GM23338 (cell line): ENCODE data around the gene BET1. TPM values are rescaled to one million over a fixed set of nuclear protein-coding genes. Genes with fewer than 3 reads are reported as not detected.

Experiments used
- ATAC-seq: fragments of 200-7000 bp; cut with Tn5 transposase; 3 replicates; pipeline ENCODE4 v1.9.1; 2020
- DNase-seq: peaks from one replicate; pipeline ENCODE4 v3.0.0-alpha.2; 2015; ENCODE audit warnings: low spot score
- H2AFZ ChIP-seq: fragments of 200-600 bp; sonication (generic); 2 replicates; pipeline ENCODE4 v1.8.0; 2016; ENCODE audit warnings: antibody characterized with exemption, mild to moderate bottlenecking, moderate library complexity
- H3F3A ChIP-seq: fragments of 200-600 bp; sonication (generic); replicated peaks from 2 replicates; pipeline ENCODE4 v1.8.0; 2017; ENCODE audit warnings: antibody characterized with exemption, mixed run types, low read depth
- H3K27ac ChIP-seq: fragments of 200-600 bp; sonication (generic); 2 replicates; pipeline ENCODE4 v1.6.1; 2016; ENCODE audit warnings: low read depth
- H3K27me3 ChIP-seq: fragments of 200-600 bp; sonication (generic); 2 replicates; pipeline ENCODE4 v1.8.0; 2016; ENCODE audit warnings: mild to moderate bottlenecking, mixed run types, moderate library complexity; ENCODE audit not compliant: insufficient read depth
- H3K36me3 ChIP-seq: fragments of 200-600 bp; sonication (generic); 2 replicates; pipeline ENCODE4 v1.8.0; 2016; ENCODE audit warnings: mild to moderate bottlenecking; ENCODE audit not compliant: insufficient read depth
- H3K4me1 ChIP-seq: fragments of 200-600 bp; sonication (generic); 2 replicates; pipeline ENCODE4 v1.8.0; 2016; ENCODE audit warnings: mild to moderate bottlenecking, moderate library complexity; ENCODE audit not compliant: insufficient read depth
- H3K4me2 ChIP-seq: fragments of 200-600 bp; sonication (generic); 2 replicates; pipeline ENCODE4 v1.7.1; 2017; ENCODE audit warnings: mixed run types
- H3K4me3 ChIP-seq: fragments of 200-600 bp; sonication (generic); 2 replicates; pipeline ENCODE4 v1.6.1; 2016; ENCODE audit warnings: mixed run types
- H3K79me2 ChIP-seq: fragments of 200-600 bp; sonication (generic); replicated peaks from 2 replicates; pipeline ENCODE4 v1.8.0; 2017; ENCODE audit warnings: mild to moderate bottlenecking; ENCODE audit not compliant: insufficient read depth
- H3K9me2 ChIP-seq: fragments of 200-600 bp; sonication (generic); 2 replicates; pipeline ENCODE4 v1.8.0; 2017; ENCODE audit not compliant: insufficient read depth
- H4K20me1 ChIP-seq: fragments of 200-600 bp; sonication (generic); replicated peaks from 2 replicates; pipeline ENCODE4 v1.8.0; 2017; ENCODE audit warnings: mild to moderate bottlenecking; ENCODE audit not compliant: insufficient read depth
- H3K27ac Mint-ChIP-seq: 2 replicates; pipeline ENCODE4 v1.8.0; 2020; ENCODE audit warnings: inconsistent platforms, mild to moderate bottlenecking, moderate library complexity, mixed read lengths
- H3K27me3 Mint-ChIP-seq: 3 replicates; pipeline ENCODE4 v1.8.0; 2022; ENCODE audit warnings: low read depth, mild to moderate bottlenecking, moderate library complexity, mixed read lengths, inconsistent platforms; ENCODE audit not compliant: insufficient read depth, poor library complexity
- H3K36me3 Mint-ChIP-seq: 3 replicates; pipeline ENCODE4 v1.8.0; 2021; ENCODE audit warnings: low read depth, mild to moderate bottlenecking, inconsistent platforms, moderate library complexity, mixed read lengths
- H3K4me1 Mint-ChIP-seq: 3 replicates; pipeline ENCODE4 v1.8.0; 2020; ENCODE audit warnings: mild to moderate bottlenecking, inconsistent platforms, mixed read lengths
- H3K4me3 Mint-ChIP-seq: 3 replicates; pipeline ENCODE4 v1.8.0; 2021; ENCODE audit warnings: moderate library complexity, mild to moderate bottlenecking, inconsistent platforms, mixed read lengths
- H3K9me3 Mint-ChIP-seq: 3 replicates; pipeline ENCODE4 v1.8.0; 2020; ENCODE audit warnings: moderate library complexity, mild to moderate bottlenecking, inconsistent platforms, mixed read lengths
- CREB1 ChIP-seq: fragments of 250-450 bp; sonication (Bioruptor Pico); IDR thresholded peaks from 2 replicates; pipeline ENCODE4 v1.5.0; 2020; ENCODE audit warnings: low read depth, mild to moderate bottlenecking, moderate library complexity
- EZH2 ChIP-seq: fragments of 200-600 bp; sonication (generic); IDR thresholded peaks from one replicate; pipeline ENCODE4 v1.8.0; 2017; ENCODE audit warnings: antibody characterized with exemption, mild to moderate bottlenecking, low read depth; ENCODE audit not compliant: unreplicated experiment
- EZH2phosphoT487 ChIP-seq: fragments of 200-600 bp; sonication (generic); IDR thresholded peaks from one replicate; pipeline ENCODE4 v1.8.1; 2018; ENCODE audit warnings: antibody characterized with exemption; ENCODE audit not compliant: unreplicated experiment
- JUNB ChIP-seq: IDR thresholded peaks from one replicate; pipeline ENCODE4 v1.6.1; 2016; ENCODE audit warnings: antibody characterized with exemption; ENCODE audit not compliant: unreplicated experiment
- NANOG ChIP-seq: IDR thresholded peaks from 2 replicates; pipeline ENCODE4 v1.6.1; 2016; ENCODE audit warnings: antibody characterized with exemption, borderline replicate concordance
- POLR2AphosphoS5 ChIP-seq: IDR thresholded peaks from 2 replicates; pipeline ENCODE4 v1.6.1; 2016; ENCODE audit warnings: antibody characterized with exemption, low read depth
- STAT1 ChIP-seq: IDR thresholded peaks from one replicate; pipeline ENCODE4 v1.6.1; 2016; ENCODE audit warnings: antibody characterized with exemption; ENCODE audit not compliant: unreplicated experiment
- ZNF114 ChIP-seq: fragments of 250-450 bp; sonication (Bioruptor Pico); IDR thresholded peaks from 2 replicates; pipeline ENCODE4 v1.5.0; 2020; ENCODE audit warnings: mild to moderate bottlenecking, moderate library complexity
- ZNF331 ChIP-seq: fragments of 250-450 bp; sonication (Bioruptor Pico); IDR thresholded peaks from 2 replicates; pipeline ENCODE4 v1.5.0; 2020; ENCODE audit warnings: low read depth, mild to moderate bottlenecking, moderate library complexity
- polyA plus RNA-seq: library from polyadenylated mRNA; unstranded; fragments of >200 nt; fragmentation: Nextera tagmentation; extraction: Ambion mirVana; gene quantifications from 2 replicates; pipeline ENCODE4 v1.2.1, GENCODE V29; 2016
- total RNA-seq: library from RNA; depleted of rRNA; stranded (reverse); fragments of >200 nt; shearing (Covaris generic); gene quantifications from 2 replicates; pipeline ENCODE4 v1.2.3, GENCODE V29; 2014
- TF ChIP-seq, protein P1 (sequence below): fragments of 250-450 bp; sonication (Bioruptor Pico); IDR thresholded peaks from 2 replicates; pipeline ENCODE4 v1.5.0; 2020; ENCODE audit warnings: mild to moderate bottlenecking, moderate library complexity
- TF ChIP-seq, protein P2 (sequence below), 2 experiments: fragments of 200-600 bp in 1 of 2; sonication (generic) in 1 of 2; conservative IDR thresholded peaks; 2 replicates each; pipeline versions ENCODE4 v1.5.1 to v1.6.1; 2016 to 2017; ENCODE audit warnings: antibody characterized with exemption in 2 of 2, low read depth in 2 of 2, mild to moderate bottlenecking in 2 of 2, moderate library complexity in 1 of 2
- TF ChIP-seq, protein P3 (sequence below): IDR thresholded peaks from 2 replicates; pipeline ENCODE4 v1.6.1; 2016; ENCODE audit warnings: antibody characterized with exemption
- TF ChIP-seq, protein P4 (sequence below): IDR thresholded peaks from one replicate; pipeline ENCODE4 v1.6.1; 2018; ENCODE audit warnings: antibody characterized with exemption; ENCODE audit not compliant: unreplicated experiment

Gene BET1
- total and polyA plus RNA-seq, 2 experiments from 2014 or later: 42.2 to 69.2 TPM

DNA sequence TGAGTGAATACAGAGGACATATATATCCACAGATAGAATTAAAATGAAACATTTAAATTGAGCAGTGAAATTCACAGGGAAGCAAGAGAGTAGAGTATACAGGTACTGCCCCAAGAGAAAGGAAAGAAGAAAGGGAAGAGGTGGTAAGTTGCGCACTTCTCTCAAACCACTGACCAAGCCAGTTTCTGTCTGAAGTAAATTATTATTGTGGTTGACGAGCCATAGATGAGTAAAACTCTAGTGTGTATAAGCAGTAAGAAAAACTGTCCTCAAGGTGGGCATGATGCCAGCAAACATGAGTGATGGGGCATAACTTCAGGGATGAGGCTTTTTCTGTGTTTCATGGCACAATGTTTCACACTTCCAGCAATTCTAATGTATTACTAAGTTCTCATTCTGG is 4.4 kb upstream of the BET1 start:
- no peak for TF ChIP-seq ZNF331 (CRISPR knock-in tag)
- TF ChIP-seq ZNF114 (CRISPR knock-in tag): no peak
- no peak for TF ChIP-seq STAT1
- TF ChIP-seq, protein P1, sequence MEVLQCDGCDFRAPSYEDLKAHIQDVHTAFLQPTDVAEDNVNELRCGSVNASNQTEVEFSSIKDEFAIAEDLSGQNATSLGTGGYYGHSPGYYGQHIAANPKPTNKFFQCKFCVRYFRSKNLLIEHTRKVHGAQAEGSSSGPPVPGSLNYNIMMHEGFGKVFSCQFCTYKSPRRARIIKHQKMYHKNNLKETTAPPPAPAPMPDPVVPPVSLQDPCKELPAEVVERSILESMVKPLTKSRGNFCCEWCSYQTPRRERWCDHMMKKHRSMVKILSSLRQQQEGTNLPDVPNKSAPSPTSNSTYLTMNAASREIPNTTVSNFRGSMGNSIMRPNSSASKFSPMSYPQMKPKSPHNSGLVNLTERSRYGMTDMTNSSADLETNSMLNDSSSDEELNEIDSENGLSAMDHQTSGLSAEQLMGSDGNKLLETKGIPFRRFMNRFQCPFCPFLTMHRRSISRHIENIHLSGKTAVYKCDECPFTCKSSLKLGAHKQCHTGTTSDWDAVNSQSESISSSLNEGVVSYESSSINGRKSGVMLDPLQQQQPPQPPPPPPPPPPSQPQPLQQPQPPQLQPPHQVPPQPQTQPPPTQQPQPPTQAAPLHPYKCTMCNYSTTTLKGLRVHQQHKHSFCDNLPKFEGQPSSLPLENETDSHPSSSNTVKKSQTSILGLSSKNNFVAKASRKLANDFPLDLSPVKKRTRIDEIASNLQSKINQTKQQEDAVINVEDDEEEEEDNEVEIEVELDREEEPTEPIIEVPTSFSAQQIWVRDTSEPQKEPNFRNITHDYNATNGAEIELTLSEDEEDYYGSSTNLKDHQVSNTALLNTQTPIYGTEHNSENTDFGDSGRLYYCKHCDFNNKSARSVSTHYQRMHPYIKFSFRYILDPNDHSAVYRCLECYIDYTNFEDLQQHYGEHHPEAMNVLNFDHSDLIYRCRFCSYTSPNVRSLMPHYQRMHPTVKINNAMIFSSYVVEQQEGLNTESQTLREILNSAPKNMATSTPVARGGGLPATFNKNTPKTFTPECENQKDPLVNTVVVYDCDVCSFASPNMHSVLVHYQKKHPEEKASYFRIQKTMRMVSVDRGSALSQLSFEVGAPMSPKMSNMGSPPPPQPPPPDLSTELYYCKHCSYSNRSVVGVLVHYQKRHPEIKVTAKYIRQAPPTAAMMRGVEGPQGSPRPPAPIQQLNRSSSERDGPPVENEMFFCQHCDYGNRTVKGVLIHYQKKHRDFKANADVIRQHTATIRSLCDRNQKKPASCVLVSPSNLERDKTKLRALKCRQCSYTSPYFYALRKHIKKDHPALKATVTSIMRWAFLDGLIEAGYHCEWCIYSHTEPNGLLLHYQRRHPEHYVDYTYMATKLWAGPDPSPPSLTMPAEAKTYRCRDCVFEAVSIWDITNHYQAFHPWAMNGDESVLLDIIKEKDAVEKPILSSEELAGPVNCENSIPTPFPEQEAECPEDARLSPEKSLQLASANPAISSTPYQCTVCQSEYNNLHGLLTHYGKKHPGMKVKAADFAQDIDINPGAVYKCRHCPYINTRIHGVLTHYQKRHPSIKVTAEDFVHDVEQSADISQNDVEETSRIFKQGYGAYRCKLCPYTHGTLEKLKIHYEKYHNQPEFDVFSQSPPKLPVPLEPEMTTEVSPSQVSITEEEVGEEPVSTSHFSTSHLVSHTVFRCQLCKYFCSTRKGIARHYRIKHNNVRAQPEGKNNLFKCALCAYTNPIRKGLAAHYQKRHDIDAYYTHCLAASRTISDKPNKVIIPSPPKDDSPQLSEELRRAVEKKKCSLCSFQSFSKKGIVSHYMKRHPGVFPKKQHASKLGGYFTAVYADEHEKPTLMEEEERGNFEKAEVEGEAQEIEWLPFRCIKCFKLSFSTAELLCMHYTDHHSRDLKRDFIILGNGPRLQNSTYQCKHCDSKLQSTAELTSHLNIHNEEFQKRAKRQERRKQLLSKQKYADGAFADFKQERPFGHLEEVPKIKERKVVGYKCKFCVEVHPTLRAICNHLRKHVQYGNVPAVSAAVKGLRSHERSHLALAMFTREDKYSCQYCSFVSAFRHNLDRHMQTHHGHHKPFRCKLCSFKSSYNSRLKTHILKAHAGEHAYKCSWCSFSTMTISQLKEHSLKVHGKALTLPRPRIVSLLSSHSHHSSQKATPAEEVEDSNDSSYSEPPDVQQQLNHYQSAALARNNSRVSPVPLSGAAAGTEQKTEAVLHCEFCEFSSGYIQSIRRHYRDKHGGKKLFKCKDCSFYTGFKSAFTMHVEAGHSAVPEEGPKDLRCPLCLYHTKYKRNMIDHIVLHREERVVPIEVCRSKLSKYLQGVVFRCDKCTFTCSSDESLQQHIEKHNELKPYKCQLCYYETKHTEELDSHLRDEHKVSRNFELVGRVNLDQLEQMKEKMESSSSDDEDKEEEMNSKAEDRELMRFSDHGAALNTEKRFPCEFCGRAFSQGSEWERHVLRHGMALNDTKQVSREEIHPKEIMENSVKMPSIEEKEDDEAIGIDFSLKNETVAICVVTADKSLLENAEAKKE (CRISPR knock-in tag): no peak
- TF ChIP-seq, protein P2, sequence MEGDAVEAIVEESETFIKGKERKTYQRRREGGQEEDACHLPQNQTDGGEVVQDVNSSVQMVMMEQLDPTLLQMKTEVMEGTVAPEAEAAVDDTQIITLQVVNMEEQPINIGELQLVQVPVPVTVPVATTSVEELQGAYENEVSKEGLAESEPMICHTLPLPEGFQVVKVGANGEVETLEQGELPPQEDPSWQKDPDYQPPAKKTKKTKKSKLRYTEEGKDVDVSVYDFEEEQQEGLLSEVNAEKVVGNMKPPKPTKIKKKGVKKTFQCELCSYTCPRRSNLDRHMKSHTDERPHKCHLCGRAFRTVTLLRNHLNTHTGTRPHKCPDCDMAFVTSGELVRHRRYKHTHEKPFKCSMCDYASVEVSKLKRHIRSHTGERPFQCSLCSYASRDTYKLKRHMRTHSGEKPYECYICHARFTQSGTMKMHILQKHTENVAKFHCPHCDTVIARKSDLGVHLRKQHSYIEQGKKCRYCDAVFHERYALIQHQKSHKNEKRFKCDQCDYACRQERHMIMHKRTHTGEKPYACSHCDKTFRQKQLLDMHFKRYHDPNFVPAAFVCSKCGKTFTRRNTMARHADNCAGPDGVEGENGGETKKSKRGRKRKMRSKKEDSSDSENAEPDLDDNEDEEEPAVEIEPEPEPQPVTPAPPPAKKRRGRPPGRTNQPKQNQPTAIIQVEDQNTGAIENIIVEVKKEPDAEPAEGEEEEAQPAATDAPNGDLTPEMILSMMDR (conservative IDR thresholded peaks at IDR 0.05; ENCODE audit: low read depth in 2 of 2): no peak
- TF ChIP-seq, protein P3, sequence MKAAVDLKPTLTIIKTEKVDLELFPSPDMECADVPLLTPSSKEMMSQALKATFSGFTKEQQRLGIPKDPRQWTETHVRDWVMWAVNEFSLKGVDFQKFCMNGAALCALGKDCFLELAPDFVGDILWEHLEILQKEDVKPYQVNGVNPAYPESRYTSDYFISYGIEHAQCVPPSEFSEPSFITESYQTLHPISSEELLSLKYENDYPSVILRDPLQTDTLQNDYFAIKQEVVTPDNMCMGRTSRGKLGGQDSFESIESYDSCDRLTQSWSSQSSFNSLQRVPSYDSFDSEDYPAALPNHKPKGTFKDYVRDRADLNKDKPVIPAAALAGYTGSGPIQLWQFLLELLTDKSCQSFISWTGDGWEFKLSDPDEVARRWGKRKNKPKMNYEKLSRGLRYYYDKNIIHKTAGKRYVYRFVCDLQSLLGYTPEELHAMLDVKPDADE: no peak
- no peak for TF ChIP-seq CREB1 (CRISPR knock-in tag)
- no peak for TF ChIP-seq EZH2phosphoT487
- no peak for TF ChIP-seq JUNB
- no peak for TF ChIP-seq NANOG
- TF ChIP-seq POLR2AphosphoS5: no peak
- TF ChIP-seq EZH2: no peak
- TF ChIP-seq, protein P4, sequence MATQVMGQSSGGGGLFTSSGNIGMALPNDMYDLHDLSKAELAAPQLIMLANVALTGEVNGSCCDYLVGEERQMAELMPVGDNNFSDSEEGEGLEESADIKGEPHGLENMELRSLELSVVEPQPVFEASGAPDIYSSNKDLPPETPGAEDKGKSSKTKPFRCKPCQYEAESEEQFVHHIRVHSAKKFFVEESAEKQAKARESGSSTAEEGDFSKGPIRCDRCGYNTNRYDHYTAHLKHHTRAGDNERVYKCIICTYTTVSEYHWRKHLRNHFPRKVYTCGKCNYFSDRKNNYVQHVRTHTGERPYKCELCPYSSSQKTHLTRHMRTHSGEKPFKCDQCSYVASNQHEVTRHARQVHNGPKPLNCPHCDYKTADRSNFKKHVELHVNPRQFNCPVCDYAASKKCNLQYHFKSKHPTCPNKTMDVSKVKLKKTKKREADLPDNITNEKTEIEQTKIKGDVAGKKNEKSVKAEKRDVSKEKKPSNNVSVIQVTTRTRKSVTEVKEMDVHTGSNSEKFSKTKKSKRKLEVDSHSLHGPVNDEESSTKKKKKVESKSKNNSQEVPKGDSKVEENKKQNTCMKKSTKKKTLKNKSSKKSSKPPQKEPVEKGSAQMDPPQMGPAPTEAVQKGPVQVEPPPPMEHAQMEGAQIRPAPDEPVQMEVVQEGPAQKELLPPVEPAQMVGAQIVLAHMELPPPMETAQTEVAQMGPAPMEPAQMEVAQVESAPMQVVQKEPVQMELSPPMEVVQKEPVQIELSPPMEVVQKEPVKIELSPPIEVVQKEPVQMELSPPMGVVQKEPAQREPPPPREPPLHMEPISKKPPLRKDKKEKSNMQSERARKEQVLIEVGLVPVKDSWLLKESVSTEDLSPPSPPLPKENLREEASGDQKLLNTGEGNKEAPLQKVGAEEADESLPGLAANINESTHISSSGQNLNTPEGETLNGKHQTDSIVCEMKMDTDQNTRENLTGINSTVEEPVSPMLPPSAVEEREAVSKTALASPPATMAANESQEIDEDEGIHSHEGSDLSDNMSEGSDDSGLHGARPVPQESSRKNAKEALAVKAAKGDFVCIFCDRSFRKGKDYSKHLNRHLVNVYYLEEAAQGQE: no peak
- Histone ChIP-seq H3K4me3 (no peak overlapping the region), H3F3A (no peaks in the 10 kb centered on the region), H3K36me3 (no peaks in the 10 kb centered on the region), H4K20me1 (no peaks in the 10 kb centered on the region), H3K4me2 (no peak overlapping the region), H3K79me2 (peaks cover 4% of the 10 kb centered on the region), H3K27me3 (no peaks in the 10 kb centered on the region), H2AFZ (no peak overlapping the region), H3K27ac (no peak overlapping the region), H3K4me1 (peaks cover 5% of the 10 kb centered on the region; the same call in 1 of the 2 replicates), H3K9me2 (no peaks in the 10 kb centered on the region)
- Mint-ChIP-seq H3K9me3 (no peaks in the 10 kb centered on the region), H3K36me3 (no peaks in the 10 kb centered on the region), H3K4me3 (no peak overlapping the region), H3K27ac (no peak overlapping the region), H3K4me1 (peaks cover 5% of the 10 kb centered on the region; the same call in 1 of the 3 replicates), H3K27me3 (no peaks in the 10 kb centered on the region)
- DNase-seq: no peak
- no peak for ATAC-seq
